ENCODE results near the gene IRF2BP2.

IRF2BP2 gene

DNA sequence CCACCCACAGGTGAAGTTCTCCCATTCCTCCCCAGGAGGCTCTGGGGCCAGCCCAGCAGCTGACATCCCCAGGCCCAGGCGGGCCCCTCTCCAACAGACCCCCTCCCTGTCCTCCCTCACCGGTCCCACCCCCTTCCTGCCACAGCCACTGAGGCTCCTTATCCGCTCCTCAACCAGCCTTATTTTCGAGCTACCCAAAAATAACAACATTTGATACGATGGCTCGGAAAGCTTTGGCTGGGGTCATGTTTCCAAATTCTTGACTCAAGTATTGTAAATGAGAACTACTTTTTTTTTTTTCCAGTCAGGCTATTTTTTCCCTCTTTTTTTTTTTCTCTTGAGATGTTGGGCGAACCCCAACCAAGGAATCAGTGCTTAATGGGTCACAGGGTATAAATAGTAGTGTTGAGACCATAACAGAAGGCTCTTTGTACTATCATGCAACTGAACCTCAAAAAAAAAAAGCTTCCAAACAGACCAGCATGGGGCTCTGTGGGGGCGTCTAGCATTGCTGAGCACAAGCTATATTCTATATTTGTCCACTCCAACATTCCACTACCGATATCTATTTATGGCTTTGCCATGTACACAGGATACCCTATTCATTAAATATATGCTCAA is 27.2 kb downstream of the IRF2BP2 start:
- DNase-seq = no peak

DNA sequence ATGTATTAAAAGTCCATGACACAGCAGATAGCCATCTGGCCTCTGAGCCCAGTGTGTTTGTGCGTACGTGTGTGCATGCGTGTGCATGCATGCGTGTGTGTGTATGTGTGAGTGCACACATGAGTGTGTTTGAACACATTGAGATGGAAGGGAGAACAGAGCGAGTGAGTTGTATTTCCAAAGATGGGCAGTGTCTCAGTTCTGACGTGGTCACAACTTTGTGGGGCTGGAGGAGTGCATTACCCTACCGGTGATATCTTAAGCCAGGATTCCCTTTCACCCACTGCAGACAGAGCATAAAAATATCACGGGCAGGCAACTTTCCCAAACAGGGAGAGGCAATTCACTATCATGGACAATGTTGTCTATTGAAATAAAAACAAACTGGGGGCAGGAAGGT is 27.8 kb downstream of the IRF2BP2 start:
- DNase-seq = no peak

DNA sequence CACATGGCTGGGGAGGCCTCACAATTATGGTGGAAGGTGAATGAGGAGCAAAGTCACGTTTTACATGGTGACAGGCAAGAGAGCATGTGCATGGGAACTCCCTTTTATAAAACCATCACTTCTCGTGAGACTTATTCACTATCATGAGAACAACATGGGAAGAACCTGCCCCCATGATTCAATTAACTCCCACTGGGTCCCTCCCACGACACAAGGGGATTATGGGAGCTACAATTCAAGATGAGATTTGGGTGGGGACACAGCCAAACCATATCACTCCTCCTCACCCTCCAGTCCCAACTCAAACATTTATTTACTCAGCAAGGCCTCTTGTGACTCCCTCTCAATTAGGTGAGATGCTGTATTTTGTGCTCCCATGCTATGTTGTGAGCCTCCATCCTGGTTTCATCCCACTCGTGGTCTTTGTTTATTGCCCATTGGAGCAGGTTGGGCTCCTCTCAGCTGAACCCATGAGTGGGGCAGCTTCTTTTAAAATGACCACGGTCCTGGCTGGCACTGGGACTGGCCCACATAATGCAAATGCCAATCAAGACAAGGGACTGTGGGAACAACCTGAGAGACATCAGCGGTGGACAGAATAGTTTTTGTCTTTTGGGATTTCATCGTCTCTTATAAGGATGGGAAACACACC is 28.8 kb downstream of the IRF2BP2 start:
- no peak for DNase-seq

DNA sequence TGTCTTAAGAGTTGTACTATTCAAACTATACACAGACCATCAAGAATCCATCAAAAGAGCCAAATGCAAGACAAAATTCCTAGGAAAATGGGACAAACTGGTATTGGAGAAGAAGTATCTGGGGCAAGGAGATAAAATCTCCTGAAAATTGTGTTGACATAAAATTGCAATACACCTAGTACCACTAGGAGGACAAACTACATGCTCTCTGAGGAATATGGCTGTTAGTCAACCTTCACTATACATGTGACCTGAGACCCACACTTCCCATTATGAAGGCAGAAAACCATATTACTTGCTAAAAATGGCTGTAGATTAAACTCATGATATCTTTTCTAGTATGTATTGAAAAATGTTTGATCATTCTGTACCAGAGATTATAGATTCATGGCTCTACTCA is 30.0 kb downstream of the IRF2BP2 start:
- peak; percentile 66 to 80 for DNase-seq

DNA sequence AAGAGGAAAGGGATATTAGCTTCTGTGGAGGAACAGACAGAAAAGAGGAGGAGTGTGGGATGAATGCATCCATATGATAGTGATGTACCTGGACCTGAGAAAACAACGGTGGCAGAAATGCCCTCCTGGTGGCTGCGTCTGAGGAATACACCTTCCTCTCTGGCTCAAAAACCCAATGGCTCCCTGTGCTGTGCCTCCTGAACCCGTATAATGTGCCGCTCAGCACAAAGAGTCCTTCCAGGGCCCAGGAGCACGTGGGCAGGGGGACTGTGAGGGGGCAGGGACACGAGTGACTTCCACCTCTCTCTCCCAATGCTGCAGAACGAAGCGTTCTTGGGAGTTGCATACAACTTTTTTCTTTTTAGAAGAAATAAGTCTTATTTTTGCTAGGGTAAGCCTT is 31.2 kb downstream of the IRF2BP2 start:
- DNase-seq = no peak

DNA sequence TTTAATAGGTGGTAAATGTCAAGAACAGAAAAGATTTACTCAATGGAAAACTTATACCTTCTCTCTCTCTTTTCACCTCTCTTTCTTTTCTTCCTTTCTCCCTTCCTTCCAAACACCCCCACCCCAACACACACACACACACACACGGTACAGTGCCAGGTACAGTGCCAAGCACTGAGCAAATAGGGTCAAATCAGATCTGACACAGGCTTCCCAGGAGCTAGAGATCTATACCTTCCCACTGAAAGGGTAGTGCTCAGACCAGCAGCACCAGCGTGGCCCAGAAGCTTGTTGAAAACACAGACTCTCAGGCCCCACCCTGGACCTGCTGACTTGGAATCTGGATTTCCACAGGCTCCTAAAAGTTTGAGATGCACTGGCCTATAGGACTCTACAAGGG is 31.9 kb downstream of the IRF2BP2 start:
- no peak for DNase-seq

DNA sequence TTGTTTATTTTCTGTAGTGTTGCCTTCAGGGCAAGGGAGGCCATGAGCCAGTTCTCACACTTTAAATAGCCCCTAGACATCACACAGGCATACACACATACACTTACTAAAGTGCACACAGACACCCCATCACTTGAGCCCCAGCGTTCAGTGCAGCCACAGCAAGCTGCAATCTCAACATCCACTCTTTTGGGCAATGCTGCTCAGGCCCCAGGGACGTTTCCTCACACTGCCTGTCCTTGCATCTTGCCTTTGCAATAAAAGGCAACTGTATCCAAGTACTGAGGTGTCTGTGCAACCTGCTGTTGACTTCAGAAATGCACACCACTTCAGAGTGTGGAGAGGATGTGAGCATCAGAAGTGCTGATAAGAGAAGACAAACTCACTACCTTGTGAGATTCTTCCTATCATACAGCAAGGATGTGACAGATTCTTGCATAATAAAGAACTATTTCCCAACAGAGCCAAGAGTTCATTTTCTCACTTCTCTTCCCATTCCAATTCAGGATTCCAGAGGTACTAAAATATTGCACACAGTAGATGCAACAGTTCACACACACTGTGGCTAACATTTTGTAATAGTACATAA is 36.2 kb downstream of the IRF2BP2 start:
- peak; percentile 48 to 61 for DNase-seq

DNA sequence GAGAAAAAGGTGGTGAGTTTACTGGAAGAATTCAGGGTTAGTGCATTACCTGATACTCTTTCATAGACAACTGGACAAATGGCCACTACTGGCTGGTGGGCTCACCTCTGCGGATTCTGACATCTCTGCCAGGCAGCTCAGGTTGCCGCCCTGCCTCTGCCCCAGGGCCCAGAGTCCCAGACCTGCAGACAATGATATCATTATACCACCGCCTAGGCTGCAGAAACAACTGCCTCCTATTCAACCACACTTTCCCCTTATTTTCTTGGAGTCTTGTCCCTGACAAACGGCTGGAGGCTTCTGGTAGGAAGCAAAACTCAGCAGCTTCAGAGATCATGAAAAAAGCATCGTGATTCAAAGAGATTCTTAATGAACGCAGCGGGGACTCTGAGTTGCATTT is 37.0 kb downstream of the IRF2BP2 start:
- no peak for DNase-seq

DNA sequence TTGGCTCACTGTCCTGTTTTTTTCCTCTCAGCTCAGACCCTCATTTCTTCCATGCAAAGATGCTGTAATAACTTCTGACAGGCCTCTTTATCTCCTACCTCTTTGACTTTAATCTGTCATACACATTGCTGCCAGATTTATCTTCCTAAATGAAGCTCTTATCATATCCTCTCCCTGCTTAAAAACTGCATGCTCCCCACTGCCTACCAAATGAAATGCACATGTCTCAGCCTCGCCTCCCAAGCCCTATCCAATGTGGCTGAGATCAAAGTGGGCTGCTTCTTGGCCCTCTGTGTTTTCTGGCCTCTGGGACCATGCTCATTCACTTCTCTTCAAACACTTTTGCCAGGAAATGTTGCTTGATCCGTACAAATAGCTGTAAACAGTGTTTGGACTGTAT is 38.3 kb downstream of the IRF2BP2 start:
- no peak for DNase-seq

DNA sequence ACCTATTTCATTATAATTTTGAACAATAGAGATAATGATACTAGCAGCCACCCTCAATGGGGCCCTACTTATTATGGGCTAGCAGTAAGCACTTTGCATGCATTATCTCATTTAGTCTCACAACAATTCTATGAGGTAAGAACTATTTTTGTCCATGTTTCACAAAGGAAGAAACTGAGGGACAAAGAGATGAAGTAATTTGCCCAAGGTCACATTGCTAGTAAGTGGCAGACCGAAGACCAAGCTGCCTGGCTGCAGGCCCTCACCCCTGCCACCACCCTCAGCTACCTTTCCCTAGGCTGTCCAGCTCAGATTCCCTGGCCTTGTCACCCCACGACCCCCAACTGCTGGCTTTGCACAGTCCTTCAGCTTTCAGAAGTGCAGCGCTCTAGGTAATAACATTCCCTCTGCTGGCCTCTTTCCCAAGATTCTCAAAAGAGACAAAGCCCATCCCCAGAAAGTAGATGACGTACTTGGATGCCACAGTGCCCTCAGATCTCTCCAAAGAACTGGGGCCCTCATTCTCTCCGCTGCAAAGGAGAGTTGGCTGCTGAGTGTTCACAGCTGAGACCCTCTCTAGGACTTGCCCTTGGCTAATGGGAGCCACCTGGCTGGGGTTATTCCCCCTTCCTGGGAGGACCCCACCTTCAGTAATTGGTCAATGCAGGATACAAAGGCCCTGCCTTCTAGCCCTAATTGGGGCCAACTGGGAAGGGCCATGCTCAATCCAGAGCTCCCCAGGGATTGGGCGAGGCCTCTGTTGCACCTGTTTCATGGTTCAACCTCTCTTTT is 39.5 kb downstream of the IRF2BP2 start:
- DNase-seq = no peak

DNA sequence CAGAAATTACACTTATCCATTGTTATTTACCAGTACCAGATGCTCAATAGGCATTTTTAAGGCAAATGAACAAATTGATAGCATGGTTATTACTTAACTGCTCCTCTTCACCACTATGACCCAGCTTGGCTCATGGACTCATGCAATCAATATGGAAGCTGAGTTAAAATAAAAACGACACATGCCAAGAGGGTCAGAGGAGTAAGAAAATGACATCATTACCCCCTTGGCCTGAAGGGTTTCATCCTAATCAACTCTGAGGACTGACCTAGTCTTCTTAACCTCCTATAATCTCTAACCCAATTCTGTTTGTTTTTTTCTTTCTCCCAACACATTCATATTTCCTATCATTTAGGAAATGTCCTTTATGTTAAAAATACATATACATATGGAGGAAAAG is 41.6 kb downstream of the IRF2BP2 start:
- DNase-seq = no peak

DNA sequence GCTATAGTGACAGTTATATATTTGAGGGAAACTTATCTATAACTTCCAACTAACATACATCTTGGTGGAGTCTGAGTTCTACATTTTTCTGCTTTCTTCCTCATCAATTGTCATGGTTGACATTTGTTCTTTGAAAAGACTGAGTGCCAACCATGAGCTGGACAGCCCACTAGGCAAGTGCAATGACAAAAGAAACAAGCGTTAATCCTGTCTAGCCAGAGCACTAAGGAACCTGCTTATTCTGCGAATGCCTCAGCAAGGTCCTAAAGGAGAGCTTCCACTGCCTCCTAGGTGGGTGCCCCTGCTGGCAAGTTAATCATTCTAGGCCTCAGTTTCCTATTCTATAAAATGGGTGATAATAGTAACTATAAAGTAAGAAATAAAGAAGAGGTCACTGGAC is 44.8 kb downstream of the IRF2BP2 start:
- DNase-seq = no peak

DNA sequence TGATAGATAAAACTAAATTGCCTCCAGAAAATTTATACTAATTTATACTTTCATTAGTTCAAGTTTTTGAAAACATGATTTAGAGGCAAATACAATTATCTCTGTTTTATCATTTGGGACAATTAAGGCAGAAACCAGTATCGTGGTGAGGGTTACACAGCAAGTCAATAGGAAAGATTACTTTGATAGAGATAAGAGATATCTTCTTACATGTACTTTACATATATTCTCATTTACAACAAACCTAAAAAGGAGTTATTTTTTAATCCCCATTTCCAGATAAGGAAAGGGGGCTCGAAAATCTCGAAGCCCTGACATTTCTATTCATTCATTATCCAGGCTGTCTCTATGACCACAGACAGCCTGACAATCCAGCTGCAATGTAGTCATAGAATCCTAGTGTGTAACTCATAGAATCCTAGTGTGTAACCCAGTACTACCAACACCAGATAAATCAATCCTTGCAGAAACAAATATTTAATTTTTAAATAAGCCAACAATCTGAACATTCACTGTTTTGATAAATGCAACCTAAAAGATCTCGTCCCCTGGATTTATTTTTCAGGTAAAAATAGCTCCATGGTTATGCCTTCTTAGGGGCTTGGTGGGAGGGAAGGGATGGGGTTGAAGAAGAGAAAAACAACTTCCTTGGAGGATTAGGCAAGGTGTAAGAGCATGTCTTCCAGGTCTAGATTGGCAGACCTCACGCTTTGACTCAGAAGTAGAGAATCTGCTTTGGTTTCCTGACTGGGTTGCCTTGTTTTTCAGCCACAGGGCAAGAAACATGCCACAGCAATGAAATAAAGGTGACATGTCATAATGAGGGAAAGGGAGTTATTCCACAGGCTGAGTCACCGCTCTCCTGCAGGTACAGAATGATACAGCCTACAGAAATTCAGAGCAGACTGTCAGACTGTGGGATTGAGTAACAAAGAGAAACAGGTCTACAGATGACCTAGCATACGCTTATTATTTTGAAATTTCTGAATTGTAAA is 45.6 kb downstream of the IRF2BP2 start:
- DNase-seq = no peak

DNA sequence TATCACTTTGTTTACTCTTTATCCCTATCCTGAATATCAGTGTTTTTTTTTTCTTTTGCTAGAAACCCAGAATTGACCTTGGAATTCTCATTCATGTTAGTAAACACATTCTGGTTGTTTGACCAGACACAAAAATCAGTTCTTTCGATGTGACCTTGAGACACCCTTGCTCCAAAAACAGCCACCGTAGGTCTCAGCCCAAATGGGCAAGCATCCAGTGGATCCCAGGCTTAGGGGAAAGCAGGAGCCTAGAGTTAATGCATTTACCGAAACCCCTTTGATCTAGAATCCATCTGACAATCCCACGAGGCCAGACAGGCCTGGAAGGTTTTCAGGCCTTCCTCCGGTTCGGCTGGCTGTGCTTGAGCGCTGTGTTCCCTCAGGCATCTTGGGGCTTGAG is 47.6 kb downstream of the IRF2BP2 start:
- DNase-seq = no peak

DNA sequence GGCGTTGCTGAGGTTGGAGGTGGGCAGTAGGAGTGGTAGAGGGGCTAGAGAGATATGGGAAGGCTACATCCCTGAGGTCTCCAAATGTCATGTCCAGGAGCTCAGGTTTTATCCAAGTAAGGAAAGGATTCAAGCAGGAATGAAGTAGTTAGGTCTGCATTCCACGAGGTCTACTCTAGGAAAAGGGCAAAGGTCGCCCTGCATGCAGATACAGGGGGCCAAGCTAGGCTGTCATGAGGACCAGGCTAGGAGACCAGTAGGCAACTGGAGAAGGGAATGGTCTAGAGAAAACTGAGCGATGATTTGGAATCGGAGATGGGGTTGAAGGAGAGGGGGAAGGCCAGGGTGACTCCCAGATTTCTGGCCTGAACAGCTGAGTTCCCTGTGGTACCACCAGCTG is 48.7 kb downstream of the IRF2BP2 start:
- DNase-seq = no peak

DNA sequence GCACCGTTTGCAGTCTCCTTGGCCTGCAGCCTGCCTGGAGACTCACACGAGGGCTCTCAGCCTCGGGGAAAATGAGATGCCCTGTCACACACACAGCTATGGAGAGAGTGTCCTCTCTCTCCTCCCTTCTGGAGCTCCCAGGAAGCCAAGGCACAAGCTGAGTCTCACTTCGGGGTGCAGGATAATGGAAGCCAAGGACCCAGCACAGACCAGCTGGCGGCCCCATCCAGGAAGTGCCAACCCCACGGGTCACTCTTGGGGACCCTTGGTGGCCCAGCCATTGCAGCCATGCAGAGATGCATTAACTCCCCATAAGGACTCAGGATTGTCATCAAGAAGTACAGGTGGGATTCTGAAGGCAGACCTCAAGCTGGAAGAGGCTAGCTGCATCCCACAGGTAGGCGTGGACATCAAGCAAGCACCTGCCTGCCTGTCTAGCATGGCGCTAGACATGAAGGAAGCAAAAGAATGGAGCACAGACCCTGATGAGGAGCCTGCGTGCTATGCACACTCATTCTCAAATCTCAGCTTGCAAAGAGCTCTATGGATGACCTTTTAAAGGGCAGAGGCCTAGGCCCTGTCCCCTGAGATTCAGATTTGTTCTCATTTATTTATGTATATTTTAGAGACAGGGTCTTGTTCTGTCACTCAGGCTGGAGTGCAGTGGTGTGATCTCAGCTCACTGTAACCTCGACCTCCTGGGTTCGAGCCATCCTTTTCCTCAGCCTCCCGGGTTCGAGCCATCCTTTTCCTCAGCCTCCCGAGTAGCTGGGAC is 49.9 kb downstream of the IRF2BP2 start:
- DNase-seq = no peak

DNA sequence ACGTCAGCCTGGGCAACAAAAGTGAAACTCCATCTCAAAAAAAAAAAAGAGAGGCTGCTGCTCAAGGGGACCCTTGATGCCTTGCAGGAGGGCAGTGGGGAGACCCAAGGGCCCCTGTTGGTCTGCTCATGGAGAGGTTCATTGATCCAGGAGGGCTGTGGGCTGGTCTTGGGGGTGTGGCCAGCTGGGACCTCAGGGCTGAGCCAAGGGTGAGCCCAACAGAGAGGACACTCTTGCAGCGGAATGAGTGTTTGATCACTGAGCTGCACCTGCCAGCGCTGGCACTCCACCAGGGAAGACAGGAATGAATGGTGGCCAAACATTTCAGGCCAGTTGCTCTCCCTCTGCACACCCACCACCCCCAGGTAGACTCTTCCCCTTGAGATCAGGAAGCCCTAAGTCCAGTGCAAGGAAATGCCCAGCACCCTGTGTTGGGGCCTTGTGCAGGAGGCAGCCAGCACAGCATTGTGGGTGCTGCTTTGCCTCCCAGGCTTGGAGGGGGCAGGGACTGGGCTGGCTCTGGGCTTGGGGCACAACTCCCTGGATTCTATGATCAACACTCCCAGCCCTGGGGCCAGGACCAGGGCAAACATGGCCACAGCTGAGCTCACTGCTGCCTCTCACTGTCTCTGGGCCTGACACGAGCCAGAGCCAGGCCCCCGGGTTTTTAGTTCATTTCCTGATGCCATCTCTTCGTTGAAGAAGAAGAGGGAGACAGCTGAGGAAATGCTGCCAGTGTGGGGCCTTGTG is 50.7 kb downstream of the IRF2BP2 start:
- DNase-seq = no peak

DNA sequence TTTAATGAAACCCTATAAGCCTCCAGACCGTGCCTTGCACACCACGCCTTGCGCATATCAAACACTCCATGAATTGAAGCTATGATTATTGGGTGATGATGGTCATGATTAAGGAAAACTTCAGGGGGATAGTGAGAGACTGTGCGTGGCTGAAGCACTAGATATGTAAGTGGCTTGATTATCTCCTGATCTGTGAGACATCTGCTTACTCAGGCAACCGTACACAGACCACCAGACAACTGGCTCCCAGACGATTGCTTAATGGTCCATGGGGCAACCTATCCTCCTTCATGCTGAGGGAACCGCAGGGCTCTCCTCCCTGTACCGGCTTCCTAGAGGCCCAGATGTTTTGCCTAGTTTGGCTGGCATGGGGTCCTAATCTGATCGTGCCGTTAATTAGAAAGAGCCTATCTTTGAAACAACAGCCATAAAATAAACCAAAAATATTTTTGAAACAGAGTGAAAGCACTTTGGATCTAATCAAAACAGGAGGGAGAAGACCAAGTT is 51.6 kb downstream of the IRF2BP2 start:
- DNase-seq = no peak

DNA sequence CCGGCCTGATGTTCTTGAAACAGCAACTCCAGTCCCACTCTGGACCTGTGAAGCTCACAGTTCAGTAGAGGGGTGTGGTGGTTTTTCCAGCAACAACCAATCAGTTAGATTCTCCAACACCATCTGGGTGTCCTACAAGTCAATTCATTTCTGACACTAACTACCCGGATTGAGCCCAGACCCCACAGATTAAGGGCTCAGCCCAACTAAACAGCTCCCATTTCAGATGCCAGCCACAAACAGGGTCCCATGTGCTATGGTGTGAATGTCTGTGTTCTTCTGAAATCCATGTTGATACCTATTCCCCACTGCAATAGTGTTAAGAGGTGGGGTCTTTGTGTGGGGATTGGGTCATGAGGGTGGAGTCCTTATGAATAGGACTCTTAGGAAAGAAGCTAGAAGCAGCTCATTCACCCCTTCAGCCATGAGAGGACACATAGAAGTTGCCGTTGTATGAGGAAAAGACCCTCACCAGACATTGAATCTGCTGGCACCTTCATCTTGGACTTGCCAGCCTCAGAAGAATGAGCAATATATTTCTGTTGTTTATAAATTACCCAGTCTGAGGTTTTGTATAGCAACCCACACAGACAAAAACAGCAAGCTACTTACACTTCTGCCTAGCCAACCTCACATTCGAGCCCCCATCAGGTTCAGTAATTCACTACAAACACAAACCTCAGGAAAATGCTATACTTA is 53.6 kb downstream of the IRF2BP2 start:
- DNase-seq = no peak
